AG20443 (cell line): ENCODE data around the gene PCBP3.

Source experiments
- DNase-seq: peaks from one replicate; pipeline ENCODE4 v3.0.0; 2012; ENCODE audit warnings: low spot score, mixed read lengths

Gene PCBP3

GRCh38 chr21:45930792-45931191 lies 287.3 kb downstream of the PCBP3 start:
- DNase-seq = no peak

GRCh38 chr21:45931397-45931969 lies 288.0 kb downstream of the PCBP3 start:
- no peak for DNase-seq

- no peak for DNase-seq
These were observed 289.5 kb downstream of the PCBP3 start for GRCh38 chr21:45932922-45933502.

GRCh38 chr21:45934085-45934484 lies 290.6 kb downstream of the PCBP3 start:
- DNase-seq = no peak

- no peak for DNase-seq
These were observed 291.0 kb downstream of the PCBP3 start for GRCh38 chr21:45934554-45934953.

GRCh38 chr21:45935628-45936027 lies 292.1 kb downstream of the PCBP3 start:
- no peak for DNase-seq

- DNase-seq = no peak
These were observed 294.4 kb downstream of the PCBP3 start for GRCh38 chr21:45937721-45938452.

- no peak for DNase-seq
These were observed 294.9 kb downstream of the PCBP3 start for GRCh38 chr21:45938453-45938755.

GRCh38 chr21:45938811-45939520 lies 295.4 kb downstream of the PCBP3 start:
- no peak for DNase-seq

GRCh38 chr21:45939521-45940045 lies 296.1 kb downstream of the PCBP3 start:
- DNase-seq = no peak

- no peak for DNase-seq
These were observed 296.6 kb downstream of the PCBP3 start for GRCh38 chr21:45940091-45940490.

- DNase-seq = no peak
These were observed 297.3 kb downstream of the PCBP3 start for GRCh38 chr21:45940621-45941337.

- no peak for DNase-seq
These were observed 297.8 kb downstream of the PCBP3 start for GRCh38 chr21:45941338-45941710.

- no peak for DNase-seq
These were observed 298.4 kb downstream of the PCBP3 start for GRCh38 chr21:45941717-45942546.

- no peak for DNase-seq
These were observed 299.5 kb downstream of the PCBP3 start for GRCh38 chr21:45942755-45943629.

GRCh38 chr21:45943630-45944540 lies 300.4 kb downstream of the PCBP3 start:
- DNase-seq = no peak

- DNase-seq = no peak
These were observed 301.1 kb downstream of the PCBP3 start for GRCh38 chr21:45944601-45945000.

- no peak for DNase-seq
These were observed 301.7 kb downstream of the PCBP3 start for GRCh38 chr21:45945066-45945867.

- DNase-seq = no peak
These were observed 302.3 kb downstream of the PCBP3 start for GRCh38 chr21:45945868-45946210.
